C4-2B (cell line): ENCODE results near the gene BMI1.

Source experiments
- CTCF ChIP-seq: fragments of 450-650 bp; conservative IDR thresholded peaks from 2 replicates; pipeline ENCODE4 v1.5.1; 2017; ENCODE audit warnings: mild to moderate bottlenecking
- ZFX ChIP-seq: fragments of 450-650 bp; IDR thresholded peaks from 2 replicates; pipeline ENCODE4 v1.6.1; 2017

GRCh38 chr10:22341926-22342196, 21.0 kb downstream of the BMI1 start:
- TF ChIP-seq CTCF: no peak
- no peak for TF ChIP-seq ZFX
